ENCODE measurements around the gene KRT83.
"Not testable (repeated sequence)": the region's sequence is repeated elsewhere in the genome, so short reads cannot be mapped to it uniquely, and the experiment has no call there.

KRT83 gene

DNA sequence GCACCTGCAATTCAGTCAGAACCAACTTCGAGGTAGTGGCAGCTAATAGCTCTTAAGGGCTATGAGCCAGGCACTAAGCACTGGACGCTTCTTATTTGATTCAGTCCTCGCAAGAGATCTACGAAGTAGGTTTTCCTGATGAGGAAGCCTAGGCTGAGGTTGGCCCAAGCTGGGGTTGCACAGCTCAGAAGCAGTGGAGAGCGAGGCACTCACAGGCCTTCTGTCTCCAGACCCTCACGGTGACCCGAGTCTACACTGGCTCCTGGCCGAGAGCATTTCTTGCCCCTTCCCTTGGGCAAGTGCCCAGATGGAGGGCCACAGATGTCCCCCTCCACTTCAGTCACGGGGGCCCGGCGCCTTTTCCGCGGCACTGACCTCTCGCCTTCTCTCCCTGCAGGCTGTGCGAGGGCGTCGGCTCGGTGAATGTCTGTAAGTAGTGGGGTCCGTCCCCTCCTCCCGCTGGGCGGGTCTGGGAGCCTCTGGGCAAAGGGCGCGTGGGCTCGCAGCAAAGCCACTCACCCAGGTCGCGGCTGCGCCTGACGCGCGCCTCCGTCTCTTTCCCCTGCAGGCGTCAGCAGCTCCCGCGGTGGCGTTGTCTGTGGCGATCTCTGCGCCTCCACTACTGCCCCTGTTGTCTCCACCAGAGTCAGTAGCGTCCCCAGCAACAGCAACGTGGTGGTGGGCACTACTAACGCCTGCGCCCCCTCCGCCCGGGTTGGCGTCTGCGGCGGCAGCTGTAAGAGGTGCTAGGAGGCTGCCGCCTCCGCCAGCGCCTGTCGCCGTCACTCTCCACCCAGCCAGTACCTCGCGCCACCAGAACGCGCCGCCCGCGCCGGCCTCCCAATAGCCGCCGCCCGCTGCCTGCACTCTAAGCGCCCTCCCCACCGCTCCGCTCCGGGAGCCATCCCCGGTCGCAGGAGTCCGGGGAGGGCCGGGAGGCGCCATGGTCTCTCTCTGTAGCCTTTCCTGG lies 13.1 kb downstream of the KRT83 start:
- no peak for DNase-seq

DNA sequence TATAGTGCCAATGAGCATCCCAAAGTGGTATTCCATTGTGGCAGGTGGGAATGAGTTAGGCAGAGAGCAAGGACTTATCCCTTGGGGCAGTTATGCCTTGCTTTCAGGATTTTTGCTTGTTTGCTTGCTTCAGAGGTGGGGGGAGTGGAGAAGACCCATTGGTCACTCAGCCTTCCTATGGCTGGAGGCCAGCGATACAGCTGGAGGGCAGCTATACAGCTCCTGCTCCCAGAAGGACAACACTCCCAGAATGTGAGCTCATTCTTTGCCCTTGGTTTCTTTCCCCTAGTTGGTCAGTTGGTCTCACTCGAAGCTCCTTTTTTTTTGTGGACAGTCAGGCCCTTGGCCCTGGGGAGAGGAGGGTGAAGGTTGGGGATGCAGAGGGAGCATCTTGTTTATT lies 14.5 kb downstream of the KRT83 start:
- DNase-seq: no peak

DNA sequence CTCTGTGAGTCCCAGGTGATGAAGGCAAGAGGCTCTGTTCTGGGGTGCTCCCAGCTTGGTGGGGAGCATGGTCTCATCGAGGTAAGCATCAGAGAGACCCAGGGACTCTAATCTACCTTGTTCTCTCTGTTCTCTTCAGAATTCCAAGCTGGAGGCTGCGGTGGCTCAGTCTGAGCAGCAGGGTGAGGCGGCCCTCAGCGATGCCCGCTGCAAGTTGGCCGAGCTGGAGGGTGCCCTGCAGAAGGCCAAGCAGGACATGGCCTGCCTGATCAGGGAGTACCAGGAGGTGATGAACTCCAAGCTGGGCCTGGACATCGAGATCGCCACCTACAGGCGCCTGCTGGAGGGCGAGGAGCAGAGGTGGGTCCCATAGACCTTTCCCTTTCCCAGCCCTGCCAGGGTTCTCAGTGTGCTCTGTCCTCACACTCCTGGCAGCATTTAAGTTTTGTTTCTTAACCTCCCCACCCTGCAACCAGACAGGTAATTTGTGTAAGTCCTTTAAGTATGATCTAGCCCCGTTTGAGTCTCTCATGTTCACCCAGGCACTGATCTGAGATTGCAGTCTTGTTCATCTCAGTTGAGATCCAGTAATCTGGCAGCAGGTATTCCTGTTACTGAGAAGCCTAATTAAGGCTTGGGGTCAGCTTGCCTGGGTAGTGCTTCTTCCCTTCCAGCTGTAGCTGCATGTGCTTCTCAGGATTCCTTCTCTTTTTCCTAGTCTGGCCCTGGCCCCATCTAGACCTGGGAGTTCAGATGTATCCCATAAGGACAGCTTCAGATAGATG lies 15.1 kb downstream of the KRT83 start:
- DNase-seq: no peak

- DNase-seq: not testable (repeated sequence)
Observed at GRCh38 chr12:52304941-52305411, 16.2 kb downstream of the KRT83 start.

DNA sequence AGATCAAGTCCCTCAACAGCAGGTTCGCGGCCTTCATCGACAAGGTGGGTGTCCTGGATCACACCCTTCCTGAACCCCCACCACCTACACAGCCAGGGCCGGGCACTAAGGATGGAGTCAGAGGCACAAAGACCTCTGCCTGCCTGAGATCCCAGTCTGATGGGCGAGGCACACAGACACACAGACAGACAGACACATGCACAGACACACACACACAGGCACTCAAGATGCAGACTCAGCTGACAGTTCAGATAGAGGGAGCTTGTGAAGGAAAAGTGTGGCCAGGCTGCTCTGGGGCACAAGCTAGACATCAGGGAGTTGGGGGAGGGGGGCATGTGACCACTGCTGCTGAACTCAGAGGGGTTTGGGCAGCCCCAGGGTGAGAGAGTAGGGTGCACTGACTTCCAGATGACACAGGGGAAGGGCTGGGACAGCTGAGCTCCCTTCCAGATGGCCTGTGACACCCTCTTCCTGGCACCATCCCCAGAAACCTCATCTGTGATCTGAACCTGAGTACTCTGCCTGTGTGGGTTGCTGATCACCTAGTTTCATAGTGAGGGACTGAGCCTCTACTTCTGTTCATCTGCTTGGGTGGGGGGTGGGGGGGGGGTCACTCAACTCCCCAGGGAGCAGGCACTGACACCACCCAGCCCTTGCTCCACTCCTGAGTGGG lies 18.8 kb downstream of the KRT83 start:
- not testable (repeated sequence) for DNase-seq

GRCh38 chr12:52301721-52302120 lies 19.5 kb downstream of the KRT83 start:
- not testable (repeated sequence) for DNase-seq

DNA sequence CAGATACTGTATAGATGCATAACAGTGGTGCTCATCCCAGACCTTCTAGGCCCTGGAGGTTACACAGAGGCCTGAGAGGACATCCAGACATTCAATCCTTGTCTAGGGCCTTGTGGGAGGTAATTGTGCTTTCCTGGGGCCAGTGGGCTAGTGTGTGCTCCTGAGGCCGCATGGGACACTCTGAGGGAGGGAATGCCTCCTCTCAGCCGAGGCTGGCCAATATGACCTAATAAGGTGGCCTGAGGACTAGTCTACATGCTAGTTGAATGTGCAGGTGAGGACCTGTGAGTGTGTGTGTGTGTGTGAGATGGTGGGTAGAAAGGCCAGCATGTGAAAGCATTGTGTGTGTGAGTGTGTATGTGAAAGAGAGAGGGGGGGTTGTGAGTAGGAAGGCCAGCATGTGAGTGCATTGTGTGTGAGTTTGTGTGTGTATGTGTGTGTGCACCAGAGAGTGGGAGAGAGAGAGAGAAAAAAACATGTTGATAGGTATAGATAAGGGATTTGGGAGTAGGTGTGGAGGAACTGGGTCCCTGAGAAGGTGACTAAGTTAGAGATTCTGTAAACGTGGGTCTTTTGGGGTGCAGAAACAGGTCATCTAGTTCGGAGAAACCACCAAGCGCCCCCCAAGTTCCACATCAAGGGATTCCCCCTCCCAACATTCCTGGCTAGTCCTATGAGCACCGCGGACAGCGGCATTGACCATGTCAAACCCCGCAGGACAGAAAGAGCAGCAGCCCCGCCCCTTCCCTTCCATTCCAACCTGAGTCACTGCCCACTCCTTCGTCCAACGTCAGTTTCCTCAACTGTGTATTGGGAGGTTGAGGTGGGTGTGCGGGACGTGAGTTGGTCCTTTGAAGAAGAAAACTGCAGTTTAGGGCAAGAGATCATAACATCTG lies 20.2 kb downstream of the KRT83 start:
- DNase-seq: no peak

DNA sequence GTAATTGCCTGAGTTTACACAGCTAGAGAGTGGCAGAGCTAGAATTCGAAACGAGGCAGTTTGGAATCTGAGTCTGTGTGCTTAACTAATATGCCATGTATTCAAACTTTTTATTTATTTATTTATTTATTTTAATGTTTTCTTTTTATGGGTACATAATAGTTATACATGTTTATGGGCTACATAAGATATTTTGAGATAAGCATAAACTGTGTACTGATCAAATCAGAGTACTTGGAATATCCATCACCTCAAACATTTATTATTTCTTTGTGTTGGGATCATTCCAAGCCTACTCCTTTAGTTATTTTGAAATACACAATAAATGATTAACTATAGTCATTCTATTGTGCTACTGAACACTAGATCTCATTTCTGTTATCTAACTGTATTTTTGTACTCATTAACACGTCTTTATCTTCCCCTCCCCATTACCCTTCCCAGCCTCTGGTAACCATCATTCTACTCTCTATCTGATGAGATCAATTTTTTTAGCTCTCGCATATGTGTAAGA lies 22.5 kb downstream of the KRT83 start:
- no peak for DNase-seq

DNA sequence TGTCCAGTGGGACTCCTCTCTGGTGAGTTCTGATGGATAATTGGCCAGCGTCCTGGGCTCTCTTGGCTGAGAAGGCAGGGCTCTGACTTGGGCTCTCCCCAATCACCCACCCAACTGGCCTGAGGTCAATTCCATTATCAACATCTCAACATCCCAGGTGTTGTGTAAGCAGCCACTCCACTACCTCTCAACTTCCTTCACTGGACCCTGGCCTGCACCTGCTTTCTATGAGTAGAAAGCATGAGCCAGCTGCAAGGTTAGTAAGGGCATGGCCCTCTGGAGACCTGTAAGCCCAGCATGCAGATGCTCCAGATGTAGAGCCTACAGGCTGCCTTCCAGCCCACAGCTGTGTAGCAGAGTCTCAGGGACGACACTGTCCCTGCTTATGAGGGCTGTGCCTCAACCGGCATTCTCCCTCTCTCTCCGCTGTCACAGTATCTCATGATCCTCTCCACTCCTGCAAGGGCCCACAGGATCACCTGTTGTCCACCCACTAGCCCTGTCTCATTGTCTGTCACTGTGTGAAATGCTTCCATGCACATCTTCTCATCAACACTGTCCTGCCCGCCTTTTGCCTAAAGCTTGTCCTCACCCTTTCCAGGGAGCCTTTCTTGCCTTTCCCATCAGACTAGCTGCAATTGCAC lies 24.5 kb downstream of the KRT83 start:
- no peak for DNase-seq

- no peak for DNase-seq
Observed at GRCh38 chr12:52295663-52296062, 25.5 kb downstream of the KRT83 start.

DNA sequence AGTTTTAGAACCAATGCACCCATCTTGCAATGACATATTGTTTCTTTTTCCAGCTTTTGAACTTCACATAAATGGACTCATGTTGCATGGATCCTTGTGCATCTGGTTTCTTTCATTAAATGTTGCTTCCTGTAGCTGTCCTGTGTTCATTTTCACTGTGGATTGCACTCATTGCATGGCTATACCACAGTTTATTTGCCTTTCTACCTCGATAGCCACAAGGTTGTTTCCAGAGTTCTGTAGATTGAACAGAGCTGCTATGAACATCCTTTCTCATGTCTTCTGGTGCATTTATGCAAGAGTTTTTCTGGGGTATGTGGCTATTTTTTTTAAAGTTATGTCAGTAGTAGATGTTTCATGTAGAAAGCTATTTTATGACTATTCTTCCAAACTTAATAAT lies 26.4 kb downstream of the KRT83 start:
- no peak for DNase-seq

GRCh38 chr12:52293926-52294325 lies 27.3 kb downstream of the KRT83 start:
- no peak for DNase-seq

DNA sequence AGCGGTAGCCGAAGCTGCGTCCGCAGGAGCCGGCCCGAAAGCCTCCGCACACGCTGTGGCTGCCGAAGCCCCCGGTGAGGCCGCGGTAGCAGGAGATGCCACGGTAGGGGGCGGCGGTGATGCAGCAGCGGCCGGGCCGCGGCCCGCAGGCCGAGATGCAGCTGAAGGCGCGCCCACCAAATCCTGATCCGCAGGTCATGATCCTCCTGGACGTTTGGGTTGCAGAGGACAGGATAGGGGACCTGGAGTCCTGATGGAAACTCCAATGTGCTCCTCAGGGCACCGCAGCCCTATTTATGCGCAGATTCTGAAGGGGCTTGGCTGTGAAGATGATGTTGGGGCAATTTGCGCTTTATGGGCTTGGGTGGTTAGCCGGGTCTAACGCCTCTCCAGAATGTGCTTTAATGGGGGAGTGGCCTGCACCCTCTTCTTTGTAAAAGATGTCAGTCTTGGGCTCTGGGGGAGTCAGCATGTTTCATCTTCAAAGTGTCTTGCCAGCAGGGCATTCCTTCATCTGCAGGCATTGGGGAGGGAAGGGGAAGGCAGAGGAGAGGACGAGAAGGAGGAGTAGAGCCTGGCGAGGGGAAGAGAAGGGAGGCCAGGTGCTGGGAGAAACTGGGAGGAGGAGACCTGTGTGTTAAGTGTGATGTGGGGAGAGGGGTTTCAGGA lies 29.8 kb downstream of the KRT83 start, which contains the start of gene KRT81:
KRT81 (minus strand) TSS at position 268 of the 669 bp plus-strand sequence; CDS start at position 199, 69 bp downstream.
- no peak for DNase-seq

- DNase-seq: not testable (repeated sequence)
Observed at GRCh38 chr12:52290483-52291134, 30.6 kb downstream of the KRT83 start.

- DNase-seq: not testable (repeated sequence)
Observed at GRCh38 chr12:52287816-52288805, 33.1 kb downstream of the KRT83 start.

DNA sequence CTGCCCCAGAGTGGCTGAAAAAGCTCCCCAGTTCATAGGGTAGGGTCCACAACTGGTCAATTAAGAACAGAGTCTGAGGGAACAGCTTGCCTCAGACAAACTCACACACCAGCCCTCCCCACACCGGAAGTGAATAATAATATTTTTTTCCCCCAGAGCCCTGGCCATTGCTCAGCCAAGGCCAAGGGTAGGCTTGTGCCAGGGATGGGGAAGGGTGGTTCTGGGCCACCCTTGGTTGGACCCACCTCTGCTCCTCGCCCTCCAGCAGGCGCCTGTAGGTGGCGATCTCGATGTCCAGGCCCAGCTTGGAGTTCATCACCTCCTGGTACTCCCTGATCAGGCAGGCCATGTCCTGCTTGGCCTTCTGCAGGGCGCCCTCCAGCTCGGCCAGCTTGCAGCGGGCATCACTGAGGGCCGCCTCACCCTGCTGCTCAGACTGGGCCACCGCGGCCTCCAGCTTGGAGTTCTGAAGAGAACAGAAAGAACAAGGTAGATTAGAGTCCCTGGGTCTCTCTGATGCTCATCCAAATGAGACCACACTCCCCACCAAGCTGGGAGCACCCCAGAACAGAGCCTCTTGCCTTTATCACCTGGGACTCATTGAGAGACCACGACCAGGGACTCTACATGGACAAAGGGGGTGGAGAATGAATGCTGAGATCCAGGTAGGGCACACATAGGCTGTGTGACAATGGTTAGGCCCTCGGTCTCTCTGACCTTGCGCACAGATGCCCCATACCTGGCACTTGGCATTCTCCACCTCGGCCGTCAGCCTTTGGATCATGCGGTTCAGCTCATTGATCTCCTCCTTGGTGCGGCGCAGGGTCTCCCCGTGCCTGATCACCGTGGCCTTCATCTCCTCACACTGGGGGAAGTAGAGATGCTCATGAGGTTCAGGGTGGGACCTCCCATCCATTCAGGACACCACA lies 34.1 kb downstream of the KRT83 start:
- not testable (repeated sequence) for DNase-seq

DNA sequence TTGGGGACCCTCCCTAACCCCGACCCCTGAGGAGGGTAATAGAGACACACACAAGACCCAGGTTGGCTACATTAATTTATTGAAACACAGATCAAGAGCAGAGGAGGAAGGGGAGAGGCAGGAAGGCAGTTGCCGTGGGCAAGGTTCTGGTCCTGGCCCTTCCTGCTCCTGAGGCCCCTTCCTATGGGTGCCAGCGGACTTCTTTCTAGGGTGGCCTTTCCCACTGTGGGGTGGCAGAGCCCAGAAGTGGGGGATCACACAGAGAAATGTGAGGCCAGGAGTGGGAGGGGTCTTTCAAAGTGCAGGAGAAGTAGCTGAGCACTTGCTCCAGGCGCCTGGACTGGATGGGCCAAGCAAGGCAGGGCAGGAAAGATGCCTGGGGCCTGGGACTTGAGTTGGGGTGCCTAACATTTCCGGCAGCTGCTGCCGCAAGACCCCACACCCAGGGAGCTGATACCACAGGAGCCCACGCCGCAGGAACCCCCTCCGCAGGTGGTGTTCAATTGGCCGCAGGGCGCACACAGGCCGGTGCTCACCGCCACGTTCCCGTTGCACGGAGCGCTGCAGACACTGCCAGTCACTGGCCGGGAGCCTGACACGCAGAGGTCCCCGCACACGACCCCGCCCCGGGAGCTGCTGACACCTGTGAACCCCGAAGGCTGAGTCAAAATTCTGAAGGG lies 35.2 kb downstream of the KRT83 start:
- DNase-seq: no peak

Data from T1000 (cell line).